ENCODE results near the gene DNAJB12.

DNA sequence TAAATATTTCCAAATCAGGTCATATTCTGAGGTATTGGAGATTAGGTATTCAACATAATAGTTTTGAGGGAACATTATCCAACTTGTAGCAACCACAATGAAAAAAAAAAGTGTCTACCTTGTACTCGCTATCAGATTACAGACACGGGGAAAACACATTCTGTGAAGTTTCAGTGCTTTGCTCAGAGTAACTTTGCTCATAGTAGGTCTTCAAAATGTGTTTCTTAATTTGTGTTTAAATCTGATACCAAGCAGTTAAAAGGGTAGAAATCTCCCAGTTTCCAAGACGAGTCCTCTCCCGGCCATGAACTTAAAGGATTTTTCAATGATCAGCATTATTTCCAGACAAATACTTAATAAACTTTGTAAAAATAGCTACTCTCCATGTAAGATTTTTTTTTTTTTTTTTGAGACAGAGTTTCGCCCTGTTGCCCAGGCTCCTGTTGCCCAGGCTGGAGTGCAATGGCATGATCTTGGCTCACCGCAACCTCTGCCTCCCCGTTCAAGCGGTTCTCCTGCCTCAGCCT is 41.8 kb downstream of the DNAJB12 start:
- TF ChIP-seq, protein P1, sequence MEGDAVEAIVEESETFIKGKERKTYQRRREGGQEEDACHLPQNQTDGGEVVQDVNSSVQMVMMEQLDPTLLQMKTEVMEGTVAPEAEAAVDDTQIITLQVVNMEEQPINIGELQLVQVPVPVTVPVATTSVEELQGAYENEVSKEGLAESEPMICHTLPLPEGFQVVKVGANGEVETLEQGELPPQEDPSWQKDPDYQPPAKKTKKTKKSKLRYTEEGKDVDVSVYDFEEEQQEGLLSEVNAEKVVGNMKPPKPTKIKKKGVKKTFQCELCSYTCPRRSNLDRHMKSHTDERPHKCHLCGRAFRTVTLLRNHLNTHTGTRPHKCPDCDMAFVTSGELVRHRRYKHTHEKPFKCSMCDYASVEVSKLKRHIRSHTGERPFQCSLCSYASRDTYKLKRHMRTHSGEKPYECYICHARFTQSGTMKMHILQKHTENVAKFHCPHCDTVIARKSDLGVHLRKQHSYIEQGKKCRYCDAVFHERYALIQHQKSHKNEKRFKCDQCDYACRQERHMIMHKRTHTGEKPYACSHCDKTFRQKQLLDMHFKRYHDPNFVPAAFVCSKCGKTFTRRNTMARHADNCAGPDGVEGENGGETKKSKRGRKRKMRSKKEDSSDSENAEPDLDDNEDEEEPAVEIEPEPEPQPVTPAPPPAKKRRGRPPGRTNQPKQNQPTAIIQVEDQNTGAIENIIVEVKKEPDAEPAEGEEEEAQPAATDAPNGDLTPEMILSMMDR (IDR thresholded peaks at IDR 0.05; ENCODE audit: low read depth, low read length), result no peak
- no peak for TF ChIP-seq EZH2phosphoT487 (IDR thresholded peaks at IDR 0.05; ENCODE audit: low read depth)

All from OCI-LY3 (cell line).